ENCODE results near the gene WNT3.
"Not testable (repeated sequence)": the region's sequence is repeated elsewhere in the genome, so short reads cannot be mapped to it uniquely, and the experiment has no call there.

Gene WNT3

DNA sequence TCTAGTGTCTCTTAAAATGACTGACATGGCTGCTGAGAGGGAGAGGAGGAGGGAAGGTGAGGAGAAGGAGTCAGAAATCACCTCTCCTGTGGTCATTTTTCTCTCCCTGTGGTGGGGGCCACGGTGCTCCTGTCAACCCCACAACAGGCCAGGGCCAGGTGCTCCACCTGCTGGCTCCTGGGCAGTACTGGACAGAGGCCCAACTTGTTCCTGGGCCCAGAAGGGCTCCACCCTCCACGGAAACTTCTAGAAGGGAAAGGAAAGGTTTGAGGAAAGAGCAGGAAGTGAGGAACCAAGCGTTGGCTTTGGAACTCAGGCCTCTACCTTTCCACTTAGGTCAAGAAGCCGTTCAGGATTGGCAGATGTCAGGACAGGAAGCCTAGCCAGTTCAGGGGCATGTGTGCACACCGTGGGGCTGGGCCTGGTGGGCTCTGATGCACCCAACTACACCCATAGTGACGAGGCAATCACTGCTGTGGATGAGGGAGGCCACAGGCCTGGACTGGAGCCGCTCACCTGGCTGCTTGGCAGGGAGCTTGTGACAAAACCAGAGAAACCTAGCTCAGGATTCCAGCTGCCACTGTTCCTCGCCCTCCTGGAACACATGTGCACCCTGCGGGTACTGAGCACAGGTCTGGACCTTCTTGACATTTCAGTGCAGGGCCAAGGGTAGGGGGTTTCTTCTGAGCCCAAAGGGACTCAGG is 36.1 kb downstream of the WNT3 start:
- no peak for FAIRE-seq

DNA sequence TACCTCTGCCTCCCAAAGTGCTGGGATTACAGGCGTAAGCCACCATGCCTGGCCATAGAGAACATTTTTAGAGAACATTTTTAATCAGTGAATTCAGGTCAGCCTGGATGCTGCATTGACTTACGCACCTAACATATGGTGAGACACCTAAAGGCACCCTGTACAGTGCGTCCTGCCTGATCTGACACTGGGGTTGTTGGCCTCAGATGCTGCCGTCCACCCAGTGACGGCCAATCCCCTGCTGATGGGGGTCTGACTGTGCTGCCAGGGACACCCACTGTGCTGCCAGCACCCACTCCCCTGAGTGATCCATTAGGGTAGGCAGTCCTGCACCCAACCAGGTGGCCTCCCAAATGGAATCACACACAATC is 38.5 kb downstream of the WNT3 start:
- no peak for FAIRE-seq

- FAIRE-seq, result no peak
Observed at GRCh38 chr17:46777943-46778915, 40.3 kb downstream of the WNT3 start.

- no peak for FAIRE-seq
Observed at GRCh38 chr17:46776298-46777005, 42.0 kb downstream of the WNT3 start.

DNA sequence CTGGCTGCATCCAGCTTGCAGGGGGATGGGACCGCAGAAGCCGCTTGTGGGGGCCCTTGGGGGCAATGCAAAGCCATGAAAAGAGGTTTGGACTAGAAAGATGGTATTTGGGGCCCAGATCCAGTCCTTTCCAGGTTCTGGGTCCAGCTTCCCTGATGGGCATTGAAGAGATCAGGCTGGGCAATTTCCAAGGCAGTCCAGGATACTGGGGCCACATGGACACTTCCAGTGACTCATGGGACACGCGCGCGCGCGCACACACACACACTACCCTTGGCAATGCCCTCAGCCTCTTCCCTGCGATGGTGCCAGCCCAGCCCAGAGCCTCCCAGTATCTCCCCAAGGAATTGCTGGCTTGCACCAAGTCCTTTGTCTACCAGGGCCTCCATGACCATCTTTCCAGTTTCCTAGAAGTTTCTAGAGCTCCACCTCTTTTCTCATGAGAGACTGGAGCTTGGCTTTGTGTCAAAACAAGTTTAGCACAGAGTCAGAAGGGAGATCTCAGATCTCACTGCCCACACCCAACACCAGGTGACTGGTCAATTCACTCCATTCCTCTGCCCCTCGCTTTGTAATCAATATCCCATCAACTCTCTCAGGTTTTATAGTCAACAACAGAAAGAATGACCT is 44.3 kb downstream of the WNT3 start:
- FAIRE-seq, result no peak

- FAIRE-seq, result no peak
Observed at GRCh38 chr17:46773676-46774075, 44.8 kb downstream of the WNT3 start.

- FAIRE-seq, result no peak
Observed at GRCh38 chr17:46773221-46773605, 45.3 kb downstream of the WNT3 start.

- FAIRE-seq, result no peak
Observed at GRCh38 chr17:46772475-46773220, 45.8 kb downstream of the WNT3 start.

DNA sequence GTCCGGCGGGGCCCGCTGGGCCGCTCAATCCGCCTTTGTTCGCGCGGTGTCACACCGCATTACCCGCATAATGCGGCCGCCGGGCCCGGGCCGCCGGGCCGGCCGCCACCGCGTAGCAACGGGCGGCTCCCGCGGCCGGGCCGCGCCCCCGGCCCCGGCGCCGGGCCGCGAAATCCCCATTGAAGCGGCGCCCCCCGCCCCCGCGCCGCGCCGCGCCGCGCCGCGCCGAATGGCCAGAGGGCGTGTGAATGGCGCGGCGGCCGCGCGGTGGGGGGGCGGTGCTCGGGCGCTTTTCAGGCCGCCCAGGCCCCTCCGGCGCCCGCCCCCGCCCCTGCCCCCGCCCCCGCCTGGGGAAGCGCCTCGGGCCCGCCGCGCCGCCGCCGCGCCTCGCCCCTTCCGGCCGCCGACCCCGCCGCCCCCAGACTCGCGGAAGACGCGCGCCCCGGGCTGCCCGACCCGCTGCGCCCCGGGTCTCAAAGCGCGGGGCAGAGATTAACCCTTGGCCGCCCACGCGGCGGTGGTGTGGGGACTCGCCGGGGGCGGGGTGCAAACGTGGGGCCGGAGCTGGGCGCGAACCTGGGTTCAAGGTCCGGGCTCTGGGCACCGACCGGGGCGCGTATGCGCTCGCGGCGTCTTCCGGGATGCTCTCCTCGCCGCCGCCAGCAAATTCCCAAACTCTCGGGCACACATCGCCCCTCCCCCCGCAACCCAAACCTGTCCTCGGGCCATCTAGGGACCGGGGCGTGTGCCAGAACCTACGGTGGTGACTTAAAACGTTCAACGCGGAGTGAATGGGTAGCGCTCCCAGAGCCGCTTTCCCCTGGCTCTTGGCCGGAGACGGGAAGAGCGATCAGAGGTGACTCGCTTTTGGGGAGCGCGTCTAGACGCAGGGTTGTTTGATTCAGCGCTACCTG is 46.7 kb downstream of the WNT3 start:
- FAIRE-seq, result no peak

DNA sequence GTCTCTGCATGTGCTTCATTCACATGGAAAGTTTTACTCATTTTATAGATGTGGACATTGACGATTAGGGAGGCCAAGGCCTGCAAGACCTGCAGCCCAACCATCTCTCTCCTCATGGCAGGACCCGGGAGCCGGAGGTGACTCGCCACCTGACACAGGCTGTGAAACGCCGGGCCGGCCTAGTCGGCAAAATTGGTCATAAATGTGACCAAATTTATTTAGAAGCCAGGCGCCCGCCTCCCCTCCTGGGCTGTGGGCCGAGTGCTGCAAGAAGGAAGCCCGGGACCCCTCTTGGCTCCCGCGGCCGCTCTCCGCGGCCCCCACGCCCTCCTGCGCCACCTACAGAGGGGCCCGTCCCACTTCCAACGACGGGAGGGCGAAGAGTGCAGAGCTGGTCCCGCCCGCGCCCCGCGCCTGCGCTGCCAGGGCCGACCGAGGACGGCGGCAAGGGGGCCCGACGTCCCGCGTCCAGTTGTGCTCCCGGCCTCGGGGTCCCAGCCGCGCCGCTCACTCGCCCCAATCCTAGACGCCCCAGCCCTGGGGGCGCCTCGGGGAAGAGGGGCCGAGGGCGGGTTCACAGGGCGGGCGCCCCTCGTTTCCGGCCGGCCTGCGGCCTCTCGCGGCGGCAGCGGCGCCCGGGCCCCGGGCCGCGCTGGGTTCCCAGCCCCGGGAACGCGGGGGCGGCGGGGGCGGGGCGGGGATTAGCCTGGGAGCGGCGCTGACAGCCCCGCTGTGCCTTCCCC is 47.5 kb downstream of the WNT3 start:
- no peak for FAIRE-seq

GRCh38 chr17:46770439-46770817 is 48.1 kb downstream of the WNT3 start:
- FAIRE-seq, result no peak

- no peak for FAIRE-seq
Observed at GRCh38 chr17:46769531-46770438, 48.7 kb downstream of the WNT3 start.

DNA sequence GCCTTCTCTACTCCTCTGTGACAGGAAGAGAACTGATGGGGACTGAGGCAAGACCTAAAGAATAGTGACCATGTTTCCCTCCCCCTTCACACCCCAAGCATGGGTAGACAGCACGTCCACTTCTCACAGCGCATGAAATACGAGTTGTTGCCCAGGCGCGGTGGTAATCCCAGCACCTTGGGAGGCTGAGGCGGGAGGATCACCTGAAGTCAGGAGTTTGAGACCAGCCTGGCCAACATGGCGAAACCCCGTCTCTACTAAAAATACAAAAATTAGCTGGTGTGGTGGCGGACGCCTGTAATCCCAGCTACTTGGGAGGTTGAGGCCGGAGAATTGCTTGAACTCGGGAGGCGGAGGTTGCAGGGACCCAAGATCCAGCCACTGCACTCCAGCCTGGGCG is 49.6 kb downstream of the WNT3 start:
- FAIRE-seq, result not testable (repeated sequence)

GRCh38 chr17:46768540-46768870 is 50.0 kb downstream of the WNT3 start:
- no peak for FAIRE-seq

DNA sequence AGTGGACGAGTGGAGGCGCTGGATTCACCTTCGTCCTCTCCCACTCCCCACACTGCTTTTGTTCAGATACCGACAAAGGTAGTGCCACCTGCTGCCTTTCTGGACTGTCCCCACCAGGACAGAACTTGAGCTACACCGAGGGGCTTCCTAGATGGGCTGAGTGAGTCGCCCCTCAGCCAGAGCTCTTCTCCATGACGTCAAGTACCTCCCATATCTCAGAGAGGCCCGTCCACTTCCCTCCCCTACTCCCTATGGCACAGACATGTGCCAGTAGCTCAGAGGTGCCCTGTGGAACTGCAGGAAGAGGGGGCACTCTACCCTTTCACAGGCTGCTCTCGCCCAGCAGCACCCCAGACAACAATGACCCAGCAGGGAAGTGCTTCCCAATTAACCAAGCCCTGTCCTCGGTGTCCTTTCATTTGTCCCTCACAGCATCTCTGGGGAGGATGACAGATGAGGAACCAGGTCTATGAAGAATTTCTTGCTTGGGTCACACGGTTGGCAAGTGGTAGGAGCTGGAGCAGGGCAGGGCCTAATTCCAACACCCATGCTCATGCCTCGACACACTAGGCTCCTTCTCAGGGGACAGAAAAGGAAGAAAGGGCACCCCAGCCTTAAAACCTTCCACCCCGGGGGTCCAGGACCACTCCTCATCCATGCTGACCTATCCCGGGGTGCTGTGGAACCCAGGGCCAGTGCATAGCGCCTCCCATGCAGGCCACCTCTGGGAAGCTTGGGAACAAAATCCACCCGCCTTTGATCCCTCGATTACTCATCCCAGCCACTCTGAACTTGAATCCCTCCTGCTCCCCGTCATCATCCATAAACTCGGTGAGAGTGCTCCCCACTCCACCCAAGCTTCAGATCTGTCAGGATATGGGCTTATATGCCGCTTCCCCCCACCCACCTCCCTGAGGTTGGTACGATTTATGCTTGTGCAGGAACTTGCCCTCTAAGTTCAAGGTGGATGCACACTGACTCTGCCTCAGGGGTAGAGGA is 51.7 kb downstream of the WNT3 start:
- FAIRE-seq, result no peak

DNA sequence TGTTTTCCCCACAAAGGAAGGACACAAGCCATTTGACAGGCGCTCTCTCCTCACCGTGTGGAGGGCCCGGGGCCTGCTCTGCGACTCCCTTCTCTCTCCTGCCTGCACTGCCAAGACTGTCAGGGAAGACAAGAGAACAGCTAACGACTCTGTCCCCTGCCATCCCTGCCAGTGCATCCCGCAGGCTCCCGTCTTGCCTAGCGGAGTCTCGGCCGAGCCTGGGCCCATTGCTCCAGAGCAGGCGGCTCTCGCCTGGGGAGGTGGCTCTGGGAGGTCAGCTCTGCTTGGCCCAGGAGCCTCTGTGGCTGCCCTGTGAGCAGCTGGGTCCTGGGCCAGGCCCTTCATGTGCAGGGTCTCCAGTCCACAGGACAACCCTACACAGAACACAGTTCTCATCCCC is 53.0 kb downstream of the WNT3 start:
- no peak for FAIRE-seq

- no peak for FAIRE-seq
Observed at GRCh38 chr17:46764709-46765401, 53.6 kb downstream of the WNT3 start.

Data from colon (tissue), 2 donors.